MM.1S (cell line): ENCODE measurements around the gene GRAP.
"Not testable (repeated sequence)": the region's sequence is repeated elsewhere in the genome, so short reads cannot be mapped to it uniquely, and the experiment has no call there.

Experiments
- DNase-seq: peaks from one replicate; pipeline ENCODE4 v3.0.0-alpha.2; 2015
- H2AFZ ChIP-seq: fragments of 300-600 bp; sonication (generic); 2 replicates; pipeline ENCODE4 v1.6.0; 2016; ENCODE audit warnings: antibody characterized with exemption, low read length
- H3F3A ChIP-seq: fragments of 300-600 bp; sonication (generic); 2 replicates; pipeline ENCODE4 v1.6.1; 2016; ENCODE audit warnings: mild to moderate bottlenecking, antibody characterized with exemption, low read length, moderate library complexity, mixed read lengths; ENCODE audit not compliant: insufficient read depth
- H3K27ac ChIP-seq: fragments of 300-600 bp; sonication (generic); 2 replicates; pipeline ENCODE4 v1.5.1; 2016; ENCODE audit warnings: mild to moderate bottlenecking, low read length
- H3K27me3 ChIP-seq: fragments of 300-600 bp; sonication (generic); replicated peaks from 2 replicates; pipeline ENCODE4 v1.6.0; 2016; ENCODE audit warnings: low read length; ENCODE audit not compliant: insufficient read depth
- H3K36me3 ChIP-seq: fragments of 300-600 bp; sonication (generic); replicated peaks from 2 replicates; pipeline ENCODE4 v1.6.1; 2016; ENCODE audit warnings: mild to moderate bottlenecking, low read length, mixed read lengths; ENCODE audit not compliant: insufficient read depth
- H3K4me1 ChIP-seq: fragments of 300-600 bp; sonication (generic); 2 replicates; pipeline ENCODE4 v1.6.1; 2016; ENCODE audit warnings: low read length, mixed read lengths
- H3K4me2 ChIP-seq: fragments of 300-600 bp; sonication (generic); 2 replicates; pipeline ENCODE4 v1.6.0; 2016; ENCODE audit warnings: low read depth, low read length
- H3K4me3 ChIP-seq: fragments of 300-600 bp; sonication (generic); 2 replicates; pipeline ENCODE4 v1.5.1; 2016; ENCODE audit warnings: low read length, mixed read lengths
- H3K79me2 ChIP-seq: fragments of 300-600 bp; sonication (generic); 2 replicates; pipeline ENCODE4 v1.6.1; 2016; ENCODE audit warnings: mixed run types, low read length, mixed read lengths
- H3K9ac ChIP-seq: fragments of 300-600 bp; sonication (generic); 2 replicates; pipeline ENCODE4 v1.6.1; 2016; ENCODE audit warnings: low read length, mixed read lengths
- H3K9me2 ChIP-seq: fragments of 300-600 bp; sonication (generic); replicated peaks from 2 replicates; pipeline ENCODE4 v1.6.1; 2016; ENCODE audit warnings: mild to moderate bottlenecking, low read length, mixed read lengths; ENCODE audit not compliant: insufficient read depth
- H3K9me3 ChIP-seq: fragments of 300-600 bp; sonication (generic); replicated peaks from 2 replicates; pipeline ENCODE4 v1.6.1; 2016; ENCODE audit warnings: mild to moderate bottlenecking, low read length, mixed read lengths; ENCODE audit not compliant: insufficient read depth
- H4K20me1 ChIP-seq: fragments of 300-600 bp; sonication (generic); 2 replicates; pipeline ENCODE4 v1.6.1; 2016; ENCODE audit warnings: mild to moderate bottlenecking, low read length, moderate library complexity, mixed read lengths; ENCODE audit not compliant: insufficient read depth

The GRAP gene

DNA sequence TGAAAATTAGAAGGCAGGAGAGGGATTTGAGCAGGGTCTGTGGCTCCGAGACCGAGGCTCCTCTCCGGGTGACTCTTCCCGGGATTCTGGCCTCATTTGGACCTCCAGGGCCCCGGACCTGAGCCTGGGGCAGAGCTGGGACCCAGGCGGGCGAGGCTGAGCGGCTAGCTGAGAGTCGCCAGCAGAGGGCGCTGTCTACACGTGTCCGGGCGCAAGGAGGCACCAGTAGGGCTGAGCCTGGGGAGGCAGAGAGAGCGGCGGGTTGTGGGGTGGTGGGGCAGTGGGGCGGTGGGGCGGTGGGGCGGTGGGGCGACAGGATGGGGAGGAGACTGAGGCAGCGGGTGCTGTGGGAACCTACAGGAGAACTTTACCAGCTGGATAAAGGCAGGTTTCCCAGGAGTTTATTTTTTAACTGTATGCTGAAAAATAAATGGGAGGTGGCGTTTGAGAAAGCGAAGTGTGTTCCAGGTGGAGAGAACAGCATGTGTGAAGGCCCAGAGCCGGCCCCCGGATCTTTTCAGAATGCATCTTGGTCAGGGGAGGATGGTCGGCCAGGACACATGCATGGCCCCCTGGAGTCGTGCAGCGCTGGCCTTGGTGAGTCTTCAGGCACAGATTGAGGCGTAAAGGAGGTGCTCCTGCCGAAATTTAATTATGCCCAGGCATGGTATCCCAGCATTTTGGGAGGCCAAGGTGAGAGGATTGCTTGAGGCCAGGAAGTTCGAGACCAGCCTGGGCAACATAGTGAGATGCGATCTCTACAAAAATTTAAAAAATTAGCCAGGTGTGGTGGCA, 29.8 kb upstream of the GRAP start:
- not testable (repeated sequence) for H3F3A ChIP-seq, H2AFZ ChIP-seq, H3K79me2 ChIP-seq, H3K4me1 ChIP-seq, H4K20me1 ChIP-seq, H3K9ac ChIP-seq, H3K9me2 ChIP-seq, H3K27ac ChIP-seq, H3K27me3 ChIP-seq, H3K4me2 ChIP-seq, DNase-seq, H3K36me3 ChIP-seq, H3K4me3 ChIP-seq, H3K9me3 ChIP-seq

GRCh38 chr17:19070318-19071168, 23.8 kb upstream of the GRAP start:
- H3K27me3 ChIP-seq, H3K4me3 ChIP-seq, H3F3A ChIP-seq, H3K27ac ChIP-seq, H3K9ac ChIP-seq, H3K9me2 ChIP-seq, H3K4me1 ChIP-seq, H3K36me3 ChIP-seq, H3K79me2 ChIP-seq, DNase-seq, H4K20me1 ChIP-seq, H3K4me2 ChIP-seq, H3K9me3 ChIP-seq, H2AFZ ChIP-seq: not testable (repeated sequence)

DNA sequence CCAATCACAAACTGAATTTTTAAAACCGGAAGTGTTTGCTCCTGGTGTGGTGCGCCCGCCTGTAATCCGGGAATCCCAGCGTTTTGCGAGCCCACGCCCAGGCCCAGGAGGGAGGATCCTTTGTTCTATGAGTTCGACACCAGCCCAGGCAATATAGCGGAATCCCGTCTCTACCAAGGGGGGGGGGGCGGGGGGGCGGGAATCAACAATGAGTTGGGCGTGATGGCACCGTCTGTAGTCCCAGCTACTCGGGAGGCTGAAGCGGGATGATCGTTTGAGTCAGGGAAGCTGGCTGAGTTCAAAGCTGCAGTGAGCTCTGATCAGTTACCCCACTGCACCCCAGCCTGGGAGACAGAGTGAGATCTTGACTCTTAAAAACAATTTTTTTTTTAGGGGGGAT, 17.6 kb upstream of the GRAP start:
- H3K27me3 ChIP-seq, H3F3A ChIP-seq, H3K79me2 ChIP-seq, H3K36me3 ChIP-seq, H3K27ac ChIP-seq, H3K4me1 ChIP-seq, H3K9me2 ChIP-seq, H4K20me1 ChIP-seq, H3K9me3 ChIP-seq, H3K9ac ChIP-seq, H3K4me3 ChIP-seq, H2AFZ ChIP-seq, DNase-seq, H3K4me2 ChIP-seq: not testable (repeated sequence)

- H3K4me2 ChIP-seq, DNase-seq, H3F3A ChIP-seq, H4K20me1 ChIP-seq, H3K27me3 ChIP-seq, H3K4me3 ChIP-seq, H3K79me2 ChIP-seq, H3K36me3 ChIP-seq, H3K9ac ChIP-seq, H3K9me2 ChIP-seq, H3K4me1 ChIP-seq, H3K9me3 ChIP-seq, H3K27ac ChIP-seq, H2AFZ ChIP-seq: not testable (repeated sequence)
These were observed 16.7 kb upstream of the GRAP start for GRCh38 chr17:19063326-19063956.

DNA sequence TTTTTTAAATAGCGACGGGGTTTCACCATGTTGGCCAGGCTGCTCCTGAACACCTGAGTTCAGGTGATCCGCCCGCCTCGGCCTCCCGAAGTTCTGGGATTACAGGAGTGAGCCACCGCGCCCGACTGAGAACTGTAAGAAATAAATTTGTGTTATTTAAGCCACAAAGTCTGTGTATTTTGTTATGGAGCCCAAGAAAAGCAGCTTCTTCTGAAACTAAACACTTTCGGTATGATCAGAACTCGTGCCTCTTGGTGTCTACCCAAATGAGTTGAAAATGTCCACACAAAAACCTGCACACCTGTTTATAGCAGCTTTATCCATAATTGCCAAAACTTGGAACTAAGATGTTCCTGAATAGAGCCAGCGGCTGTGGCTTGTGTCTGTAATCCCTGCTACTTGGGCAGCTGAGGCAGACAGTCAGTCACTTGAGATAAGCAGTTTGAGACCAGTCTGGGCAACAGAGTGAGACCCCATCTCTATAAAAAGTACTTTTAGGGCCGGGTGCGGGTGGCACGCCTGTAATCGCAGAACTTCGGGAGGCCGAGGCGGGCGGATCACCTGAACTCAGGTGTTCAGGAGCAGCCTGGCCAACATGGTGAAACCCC, 16.1 kb upstream of the GRAP start:
- not testable (repeated sequence) for H3K27ac ChIP-seq, H3K4me1 ChIP-seq, H3K9ac ChIP-seq, H3K9me3 ChIP-seq, H2AFZ ChIP-seq, H3K36me3 ChIP-seq, H3F3A ChIP-seq, H4K20me1 ChIP-seq, H3K9me2 ChIP-seq, H3K79me2 ChIP-seq, H3K27me3 ChIP-seq, H3K4me3 ChIP-seq, DNase-seq, H3K4me2 ChIP-seq

- not testable (repeated sequence) for H3K79me2 ChIP-seq, H3K4me1 ChIP-seq, DNase-seq, H3K9me2 ChIP-seq, H3K27ac ChIP-seq, H3K27me3 ChIP-seq, H3K9ac ChIP-seq, H3F3A ChIP-seq, H3K9me3 ChIP-seq, H3K4me2 ChIP-seq, H2AFZ ChIP-seq, H4K20me1 ChIP-seq, H3K4me3 ChIP-seq, H3K36me3 ChIP-seq
These were observed 15.4 kb upstream of the GRAP start for GRCh38 chr17:19062009-19062717.

DNA sequence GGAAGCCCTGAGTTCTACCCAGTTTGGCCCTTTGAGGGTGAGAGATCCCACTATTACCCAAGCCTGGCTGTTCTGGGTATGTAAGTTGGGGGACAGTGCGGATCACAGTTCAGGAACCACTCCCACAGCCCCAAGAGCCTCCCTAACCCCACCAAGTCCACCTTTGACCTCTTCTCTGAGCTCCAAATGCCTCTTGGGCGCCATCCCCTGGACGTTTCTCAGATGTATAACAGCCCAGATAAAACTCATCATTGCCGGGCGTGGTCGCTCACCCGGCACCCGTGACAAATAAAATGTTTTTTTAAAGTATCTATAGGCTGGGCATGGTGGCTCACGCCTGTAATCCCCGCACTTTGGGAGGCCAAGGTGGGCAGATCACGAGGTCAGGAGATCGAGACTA, 8.7 kb upstream of the GRAP start:
- H3K4me2 ChIP-seq, H2AFZ ChIP-seq, H3K4me1 ChIP-seq, H4K20me1 ChIP-seq, H3K9me2 ChIP-seq, H3K9me3 ChIP-seq, H3K27me3 ChIP-seq, H3K27ac ChIP-seq, H3K79me2 ChIP-seq, DNase-seq, H3K36me3 ChIP-seq, H3K9ac ChIP-seq, H3F3A ChIP-seq, H3K4me3 ChIP-seq: not testable (repeated sequence)
